ENCODE results near the gene TMEM231.
A peak's percentile ranks its signal among the peaks of the same experiment; 100 is the strongest.

TMEM231 gene

DNA sequence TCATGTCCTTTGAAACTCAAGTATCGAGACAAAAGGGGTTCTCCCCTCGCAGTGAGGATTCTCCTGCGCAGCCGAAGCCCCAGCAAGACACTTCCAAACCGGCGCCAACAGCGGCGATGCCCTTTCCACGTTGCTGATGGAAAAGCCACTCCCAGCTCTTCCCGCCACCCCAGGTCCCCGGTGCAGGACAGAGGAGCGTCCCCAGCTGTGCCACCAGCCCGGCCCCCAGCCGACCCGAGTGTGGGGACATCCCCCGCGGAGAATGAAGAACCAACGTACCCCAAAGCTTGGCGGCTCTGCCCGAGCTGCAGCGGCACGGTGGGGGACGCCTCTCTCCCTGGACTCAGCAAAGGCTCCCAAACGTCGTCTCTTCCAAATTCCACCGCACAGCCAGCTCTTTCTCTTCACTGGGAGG lies 61.4 kb downstream of the TMEM231 start:
- CTCF ChIA-PET: interaction anchor here (1.0 to 1.4 kb wide), 5 partner anchors 17 to 30 kb away, joined by 3 to 6 read pairs (median 5); no protein-coding TSS in a partner anchor
- H3K27me3 ChIP-seq (replicated peaks in 2 of 5; ENCODE audit: control insufficient read depth in 4 of 5, insufficient read depth in 5 of 5, low read length in 4 of 5): peaks cover 0 to 25% (median 21%) of the 10 kb centered on the region in 5 experiments
- H3K9me3 ChIP-seq (ENCODE audit: control extremely low read depth in 1 of 5, control insufficient read depth in 4 of 5, insufficient read depth in 2 of 5, low read depth in 1 of 5, low read length in 4 of 5): no peaks in the 10 kb centered on the region
- peaks cover 0 to 17% (median 12%) of the 10 kb centered on the region in 4 experiments for H3K4me1 ChIP-seq (ENCODE audit: control extremely low read depth in 1 of 4, control insufficient read depth in 4 of 4, insufficient read depth in 4 of 4, low read length in 3 of 4)
- 19% methylated on average over 26 of the region's 26 CpGs for WGBS (ENCODE audit: insufficient coverage)
- DNase-seq: peak in 2 of 3 donors; percentile 22 to 27
- POLR2A ChIA-PET: no interaction called here
- H3K27ac ChIP-seq (ENCODE audit: insufficient read depth in 1 of 2, low read depth in 1 of 2, low read length in 2 of 2, poor library complexity in 1 of 2, severe bottlenecking in 2 of 2): no peak overlapping the region
- H3K4me3 ChIP-seq (ENCODE audit: control insufficient read depth in 1 of 7, extremely low read depth in 1 of 7, insufficient read depth in 4 of 7, low read depth in 2 of 7, low read length in 6 of 7): peak overlapping the region in 6 of 7 experiments; percentile 42 to 66 (median 58)
- no peaks in the 10 kb centered on the region for H3K36me3 ChIP-seq (ENCODE audit: control insufficient read depth in 4 of 4, insufficient read depth in 4 of 4, low read length in 3 of 4)

DNA sequence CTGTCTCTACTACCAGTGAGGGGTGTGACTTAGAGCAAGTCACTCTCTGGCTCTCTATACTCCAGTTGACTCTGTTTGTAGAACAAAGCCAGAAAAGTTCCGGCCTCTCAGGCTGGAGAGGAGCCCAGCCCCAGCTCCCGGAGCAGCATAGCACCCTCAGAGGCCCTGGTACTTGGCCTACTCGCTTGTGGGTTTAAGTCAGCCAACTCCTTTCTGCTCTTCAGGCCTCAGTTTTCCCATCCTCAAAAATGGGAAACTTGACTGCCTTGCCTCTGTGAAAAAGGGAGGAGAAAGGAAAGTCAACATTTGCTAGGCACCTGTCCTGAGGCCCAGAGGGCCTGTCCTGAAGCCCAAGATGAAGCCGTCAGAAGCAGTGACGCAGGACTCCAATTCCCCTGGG lies 61.9 kb downstream of the TMEM231 start:
- Histone ChIP-seq H3K36me3 (ENCODE audit: control insufficient read depth in 4 of 4, insufficient read depth in 4 of 4, low read length in 3 of 4) (no peaks in the 10 kb centered on the region), H3K9me3 (ENCODE audit: control extremely low read depth in 1 of 5, control insufficient read depth in 4 of 5, insufficient read depth in 2 of 5, low read depth in 1 of 5, low read length in 4 of 5) (no peaks in the 10 kb centered on the region), H3K27ac (ENCODE audit: insufficient read depth in 1 of 2, low read depth in 1 of 2, low read length in 2 of 2, poor library complexity in 1 of 2, severe bottlenecking in 2 of 2) (no peak overlapping the region), H3K4me1 (ENCODE audit: control extremely low read depth in 1 of 4, control insufficient read depth in 4 of 4, insufficient read depth in 4 of 4, low read length in 3 of 4) (peaks cover 0 to 17% (median 12%) of the 10 kb centered on the region in 4 experiments), H3K27me3 (replicated peaks in 2 of 5; ENCODE audit: control insufficient read depth in 4 of 5, insufficient read depth in 5 of 5, low read length in 4 of 5) (peaks cover 0 to 25% (median 21%) of the 10 kb centered on the region in 5 experiments), H3K4me3 (ENCODE audit: control insufficient read depth in 1 of 7, extremely low read depth in 1 of 7, insufficient read depth in 4 of 7, low read depth in 2 of 7, low read length in 6 of 7) (peak overlapping the region in 1 of 7 experiments; percentile 66)
- WGBS (ENCODE audit: insufficient coverage): 96% methylated on average over 5 of the region's 5 CpGs
- ChIA-PET CTCF (interaction anchor here (1.0 to 1.4 kb wide), 5 partner anchors 17 to 29 kb away, joined by 3 to 6 read pairs (median 5); no protein-coding TSS in a partner anchor), POLR2A (no interaction called here)
- DNase-seq: no peak

DNA sequence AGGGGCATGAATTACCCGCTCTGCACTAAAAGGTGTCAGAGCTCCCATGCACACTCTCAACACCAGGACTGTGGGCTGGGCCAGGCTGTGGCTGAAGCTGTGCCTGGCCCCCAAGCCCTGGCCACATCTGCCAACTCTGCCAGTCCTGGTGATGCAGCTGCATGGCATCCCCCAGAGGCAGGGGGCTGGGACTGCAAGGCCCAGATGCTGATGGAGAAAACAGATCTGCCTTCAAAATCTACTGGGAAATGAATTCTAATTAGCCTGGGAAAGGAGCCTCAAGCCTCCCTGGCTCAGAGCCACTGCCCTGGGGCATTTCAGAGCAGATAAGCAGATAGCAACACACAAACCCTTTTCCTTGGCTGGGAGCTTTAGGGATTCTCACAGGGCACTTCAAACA lies 64.2 kb downstream of the TMEM231 start:
- Histone ChIP-seq H3K4me1 (ENCODE audit: control extremely low read depth in 1 of 4, control insufficient read depth in 4 of 4, insufficient read depth in 4 of 4, low read length in 3 of 4) (peaks cover 0 to 14% (median 9%) of the 10 kb centered on the region in 4 experiments), H3K9me3 (ENCODE audit: control extremely low read depth in 1 of 5, control insufficient read depth in 4 of 5, insufficient read depth in 2 of 5, low read depth in 1 of 5, low read length in 4 of 5) (no peaks in the 10 kb centered on the region), H3K27me3 (replicated peaks in 2 of 5; ENCODE audit: control insufficient read depth in 4 of 5, insufficient read depth in 5 of 5, low read length in 4 of 5) (peaks cover 0 to 25% (median 16%) of the 10 kb centered on the region in 5 experiments), H3K36me3 (ENCODE audit: control insufficient read depth in 4 of 4, insufficient read depth in 4 of 4, low read length in 3 of 4) (no peaks in the 10 kb centered on the region), H3K4me3 (ENCODE audit: control insufficient read depth in 1 of 7, extremely low read depth in 1 of 7, insufficient read depth in 4 of 7, low read depth in 2 of 7, low read length in 6 of 7) (no peak overlapping the region), H3K27ac (ENCODE audit: insufficient read depth in 1 of 2, low read depth in 1 of 2, low read length in 2 of 2, poor library complexity in 1 of 2, severe bottlenecking in 2 of 2) (no peak overlapping the region)
- peak; percentile 33 to 45 (median 33) for DNase-seq
- ChIA-PET POLR2A (no interaction called here), CTCF (no interaction called here)
- WGBS (ENCODE audit: insufficient coverage): 100% methylated on average over 1 of the region's 1 CpG

DNA sequence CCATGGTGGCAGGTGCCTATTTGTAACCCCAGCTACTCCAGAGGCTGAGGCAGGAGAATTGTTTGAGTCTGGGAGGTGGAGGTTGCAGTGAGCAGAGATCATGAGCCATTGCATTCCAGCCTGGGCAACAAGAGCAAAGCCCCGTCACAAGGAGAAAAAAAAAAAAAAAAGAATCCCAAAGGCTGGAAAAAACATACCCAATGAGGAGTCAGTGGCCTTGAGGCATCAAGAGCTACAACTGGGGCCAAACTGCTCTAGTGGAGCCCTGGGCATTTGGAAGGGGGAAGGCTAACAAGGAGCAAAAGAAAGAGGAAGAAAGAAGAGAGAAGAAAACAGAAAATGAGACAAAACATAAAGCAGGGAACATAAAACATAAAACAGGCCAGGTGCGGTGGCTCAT lies 67.7 kb downstream of the TMEM231 start:
- WGBS (ENCODE audit: insufficient coverage): 100% methylated on average over 1 of the region's 2 CpGs
- ChIA-PET POLR2A (interaction anchor here (0.6 kb wide), 1 partner anchor 66 kb away, joined by 3 read pairs; no protein-coding TSS in a partner anchor), CTCF (interaction anchor here (1.2 kb wide), 1 partner anchor 15 kb away, joined by 4 read pairs; no protein-coding TSS in a partner anchor)
- Histone ChIP-seq H3K36me3 (ENCODE audit: control insufficient read depth in 4 of 4, insufficient read depth in 4 of 4, low read length in 3 of 4) (no peaks in the 10 kb centered on the region), H3K27me3 (replicated peaks in 2 of 5; ENCODE audit: control insufficient read depth in 4 of 5, insufficient read depth in 5 of 5, low read length in 4 of 5) (peaks cover 0 to 3% (median 0%) of the 10 kb centered on the region in 5 experiments), H3K4me1 (ENCODE audit: control extremely low read depth in 1 of 4, control insufficient read depth in 4 of 4, insufficient read depth in 4 of 4, low read length in 3 of 4) (no peaks in the 10 kb centered on the region), H3K4me3 (ENCODE audit: control insufficient read depth in 1 of 7, extremely low read depth in 1 of 7, insufficient read depth in 4 of 7, low read depth in 2 of 7, low read length in 6 of 7) (no peak overlapping the region), H3K27ac (ENCODE audit: insufficient read depth in 1 of 2, low read depth in 1 of 2, low read length in 2 of 2, poor library complexity in 1 of 2, severe bottlenecking in 2 of 2) (no peak overlapping the region), H3K9me3 (ENCODE audit: control extremely low read depth in 1 of 5, control insufficient read depth in 4 of 5, insufficient read depth in 2 of 5, low read depth in 1 of 5, low read length in 4 of 5) (no peaks in the 10 kb centered on the region)
- DNase-seq: no peak

All from common myeloid progenitor, CD34-positive (primary cell).